Germinal center (tissue), 1 donor: Measurements from ENCODE around the gene FUS.
"Not testable (repeated sequence)": the region's sequence is repeated elsewhere in the genome, so short reads cannot be mapped to it uniquely, and the experiment has no call there.

Experiments
- DNase-seq: peaks from one replicate; pipeline ENCODE4 v3.0.0; 2012; ENCODE audit warnings: mixed read lengths, low spot score

FUS gene

GRCh38 chr16:31186930-31187807, 7.2 kb downstream of the FUS start:
- DNase-seq: no peak

- DNase-seq: no peak
Observed at GRCh38 chr16:31187808-31188189, 7.9 kb downstream of the FUS start.

- DNase-seq: no peak
Observed at GRCh38 chr16:31188450-31189411, 8.8 kb downstream of the FUS start.

- DNase-seq: no peak
Observed at GRCh38 chr16:31189412-31189778, 9.5 kb downstream of the FUS start.

- DNase-seq: no peak
Observed at GRCh38 chr16:31190061-31190460, 10.1 kb downstream of the FUS start.

- no peak for DNase-seq
Observed at GRCh38 chr16:31190818-31191444, 11.0 kb downstream of the FUS start.

GRCh38 chr16:31191697-31192428, 11.9 kb downstream of the FUS start:
- no peak for DNase-seq

GRCh38 chr16:31192856-31193642, 13.1 kb downstream of the FUS start:
- DNase-seq: no peak

- DNase-seq: no peak
Observed at GRCh38 chr16:31193874-31194273, 13.9 kb downstream of the FUS start.

GRCh38 chr16:31194898-31195297, 15.0 kb downstream of the FUS start:
- no peak for DNase-seq

GRCh38 chr16:31195861-31196260, 15.9 kb downstream of the FUS start:
- DNase-seq: not testable (repeated sequence)

- DNase-seq: no peak
Observed at GRCh38 chr16:31196324-31197088, 16.6 kb downstream of the FUS start.

- no peak for DNase-seq
Observed at GRCh38 chr16:31198207-31198882, 18.4 kb downstream of the FUS start.

- DNase-seq: no peak
Observed at GRCh38 chr16:31199430-31200041, 19.6 kb downstream of the FUS start.

GRCh38 chr16:31200111-31200510, 20.2 kb downstream of the FUS start:
- not testable (repeated sequence) for DNase-seq

- DNase-seq: peak; percentile 49
Observed at GRCh38 chr16:31200821-31201568, 21.1 kb downstream of the FUS start.

GRCh38 chr16:31201582-31202413, 21.9 kb downstream of the FUS start:
- peak; percentile 86 for DNase-seq
